ENCODE results near the gene CCDC146.
A peak's percentile ranks its signal among the peaks of the same experiment; 100 is the strongest.
"Not testable (repeated sequence)": the region's sequence is repeated elsewhere in the genome, so short reads cannot be mapped to it uniquely, and the experiment has no call there.

The CCDC146 gene

DNA sequence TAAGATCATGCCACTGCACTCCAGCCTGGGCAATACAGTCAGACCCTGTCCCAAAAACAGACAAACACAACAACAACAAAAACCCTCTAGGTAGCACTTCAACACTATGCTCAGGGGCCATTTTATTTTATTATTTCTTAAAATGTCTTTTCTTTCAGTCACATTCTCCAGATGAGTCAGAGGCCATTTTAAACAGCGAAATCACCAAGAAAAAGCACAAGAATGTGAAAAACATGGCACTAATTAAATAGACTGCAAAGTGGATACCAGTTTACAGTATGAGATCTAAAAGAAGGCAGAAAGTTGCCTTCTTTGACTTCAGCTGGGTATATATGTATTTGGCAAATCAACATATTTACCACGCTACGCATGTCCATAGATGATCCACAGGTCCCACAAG is 83.3 kb downstream of the CCDC146 start:
- DNase-seq, result no peak

- no peak for DNase-seq
Observed at GRCh38 chr7:77208416-77208815, 86.0 kb downstream of the CCDC146 start.

- DNase-seq, result no peak
Observed at GRCh38 chr7:77209479-77210139, 87.2 kb downstream of the CCDC146 start.

- no peak for DNase-seq
Observed at GRCh38 chr7:77216181-77216845, 93.9 kb downstream of the CCDC146 start.

DNA sequence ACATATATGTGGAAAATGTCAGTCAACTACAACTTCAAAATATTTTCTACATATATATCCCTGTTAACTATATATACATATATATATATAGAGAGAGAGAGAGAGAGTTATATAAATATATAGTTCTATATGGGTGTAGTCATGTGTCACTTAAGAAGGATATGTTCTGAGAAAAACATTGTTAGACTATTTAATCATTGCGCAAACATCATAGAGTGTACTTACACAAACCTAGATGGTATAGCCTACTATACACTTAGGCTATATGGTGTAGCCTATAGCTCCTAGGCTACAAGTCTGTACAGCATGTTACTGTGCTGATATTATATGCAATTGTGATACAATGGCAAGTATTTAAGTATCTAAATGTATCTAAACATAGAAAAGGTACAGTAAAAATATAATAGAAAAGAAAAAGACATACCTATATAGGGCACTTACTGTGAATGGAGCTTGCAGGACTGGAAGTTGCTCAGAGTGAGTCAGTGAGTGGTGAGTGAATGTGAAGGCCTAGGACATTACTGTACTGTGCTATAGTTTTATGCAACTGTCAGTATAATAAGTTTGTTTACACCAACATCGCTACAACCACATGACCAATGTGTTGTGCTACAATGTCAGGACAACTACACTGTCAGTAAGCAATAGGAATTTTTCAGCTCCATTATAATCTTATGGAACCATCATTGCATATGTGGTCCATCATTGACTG is 95.2 kb downstream of the CCDC146 start:
- DNase-seq, result no peak

DNA sequence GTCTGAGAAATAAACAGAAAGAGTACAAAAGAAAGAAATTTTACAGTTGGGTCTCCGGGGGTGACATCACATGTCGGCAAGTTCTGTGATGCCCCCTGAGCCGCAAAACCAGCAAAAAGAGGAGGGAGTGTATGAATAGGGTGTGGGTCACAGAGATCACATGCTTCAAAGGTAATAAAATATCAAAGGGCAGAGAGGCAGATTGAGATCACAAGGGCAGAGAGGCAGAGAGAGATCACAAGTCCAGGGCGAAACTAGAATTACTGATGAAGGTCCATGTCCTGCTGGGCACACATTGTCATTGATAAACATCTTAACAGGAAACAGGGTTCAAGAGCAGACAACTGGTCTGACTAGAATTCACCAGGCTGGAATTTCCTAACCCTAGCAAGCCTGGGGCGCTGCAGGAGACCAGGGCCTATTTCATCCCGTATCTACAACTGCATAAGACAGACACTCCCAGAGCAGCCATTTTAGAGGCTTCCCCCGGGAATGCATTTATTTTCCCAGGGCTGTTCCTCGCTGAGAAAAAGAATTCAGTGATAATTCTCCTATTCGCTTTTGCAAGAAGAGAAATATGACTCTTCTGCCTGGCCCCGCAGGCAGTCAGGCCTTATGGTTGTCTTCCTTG is 97.4 kb downstream of the CCDC146 start:
- not testable (repeated sequence) for DNase-seq

DNA sequence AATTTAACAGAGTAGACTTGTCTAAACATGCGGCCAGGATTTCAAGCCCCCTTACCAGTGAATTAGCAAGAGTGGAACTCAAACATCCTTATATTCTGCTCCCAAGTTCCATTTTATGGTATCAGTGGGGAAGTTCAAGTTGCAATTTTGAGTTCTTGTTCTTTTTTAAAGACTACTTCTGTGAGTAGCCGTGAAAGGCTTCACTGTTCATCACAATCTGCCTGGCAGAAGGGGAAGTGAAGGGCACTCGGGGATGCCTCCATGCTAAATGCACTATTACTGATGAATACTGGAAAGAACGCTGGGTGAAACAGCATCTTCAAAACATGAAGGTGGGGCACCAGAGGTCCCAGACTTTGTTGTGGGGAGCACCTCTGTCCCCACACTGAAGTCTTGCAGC is 99.7 kb downstream of the CCDC146 start:
- DNase-seq, result no peak

- DNase-seq, result no peak
Observed at GRCh38 chr7:77222819-77223218, 100.4 kb downstream of the CCDC146 start.

DNA sequence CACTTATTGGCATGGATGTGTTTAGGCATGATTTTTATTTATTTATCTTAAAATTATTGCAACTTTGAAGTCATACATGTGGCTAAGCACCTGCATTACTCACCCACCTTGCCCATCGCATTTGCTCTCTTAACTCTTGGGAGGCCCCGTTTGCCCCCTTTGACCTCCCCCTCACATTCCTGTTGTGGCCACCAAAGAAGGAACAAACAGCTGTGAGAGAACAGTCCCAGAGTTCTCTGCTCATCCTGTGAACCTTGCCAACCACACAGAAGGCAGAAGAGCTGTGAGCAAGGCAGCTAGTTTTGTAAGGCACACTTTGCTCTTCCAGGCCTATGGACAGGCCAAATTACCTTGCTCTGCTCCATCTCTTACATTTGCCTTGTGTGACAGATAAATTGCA is 100.8 kb downstream of the CCDC146 start:
- DNase-seq, result no peak

- no peak for DNase-seq
Observed at GRCh38 chr7:77226357-77226839, 104.0 kb downstream of the CCDC146 start.

DNA sequence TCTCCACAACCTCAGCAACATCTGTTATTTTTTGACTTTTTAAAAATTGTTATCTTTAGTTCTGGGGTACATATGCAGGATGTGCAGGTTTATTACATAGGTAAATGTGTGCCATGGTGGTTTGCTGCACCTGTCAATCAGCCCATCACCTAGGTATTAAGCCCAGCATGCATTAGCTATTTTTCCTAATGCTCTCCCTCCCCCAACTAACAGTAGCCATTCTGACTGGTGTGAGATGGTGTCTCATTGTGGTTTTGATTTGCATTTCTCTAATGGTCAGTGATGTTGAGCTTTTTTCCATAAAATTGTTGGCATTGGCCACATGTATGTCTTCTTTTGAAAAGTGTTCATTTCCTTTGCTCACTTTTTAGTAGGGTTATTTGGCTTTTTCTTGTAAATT is 106.4 kb downstream of the CCDC146 start:
- not testable (repeated sequence) for DNase-seq

- DNase-seq, result no peak
Observed at GRCh38 chr7:77232467-77232866, 110.1 kb downstream of the CCDC146 start.

- no peak for DNase-seq
Observed at GRCh38 chr7:77235276-77235675, 112.9 kb downstream of the CCDC146 start.

- no peak for DNase-seq
Observed at GRCh38 chr7:77238703-77239136, 116.3 kb downstream of the CCDC146 start.

- DNase-seq, result no peak
Observed at GRCh38 chr7:77239471-77239870, 117.1 kb downstream of the CCDC146 start.

GRCh38 chr7:77242068-77242467 is 119.7 kb downstream of the CCDC146 start:
- no peak for DNase-seq

- DNase-seq, result no peak
Observed at GRCh38 chr7:77242554-77242953, 120.1 kb downstream of the CCDC146 start.

- DNase-seq, result no peak
Observed at GRCh38 chr7:77244222-77244934, 122.0 kb downstream of the CCDC146 start.

- DNase-seq, result no peak
Observed at GRCh38 chr7:77245015-77245755, 122.8 kb downstream of the CCDC146 start.

DNA sequence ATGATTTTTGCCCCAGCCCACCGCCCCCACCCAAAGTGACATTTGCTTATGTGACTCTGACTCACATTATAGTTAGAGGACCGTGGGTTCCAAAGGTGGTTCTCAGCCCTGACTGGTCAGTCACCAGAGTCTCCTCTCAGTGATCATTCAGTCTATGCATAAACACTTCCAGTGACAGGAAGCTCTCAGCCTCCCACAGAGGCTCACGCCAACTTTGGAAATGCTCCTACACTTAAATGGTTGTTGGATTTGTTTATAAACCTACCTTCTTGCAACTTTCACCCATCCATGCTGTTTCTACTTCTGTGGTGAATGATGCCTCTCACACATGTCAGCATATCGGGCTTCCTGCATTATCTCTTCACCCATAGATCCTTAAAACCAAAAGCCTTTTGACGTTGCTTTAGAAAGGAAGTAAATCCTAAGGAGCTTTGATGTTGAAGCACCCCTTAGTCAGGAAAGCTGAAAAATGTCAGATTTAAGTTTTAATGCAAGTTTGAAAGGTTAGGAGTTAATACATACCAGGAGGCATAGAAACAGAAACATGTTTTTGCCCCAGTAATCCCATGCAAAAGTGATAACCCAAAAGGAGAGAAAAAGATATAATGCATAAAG is 123.7 kb downstream of the CCDC146 start:
- no peak for DNase-seq

DNA sequence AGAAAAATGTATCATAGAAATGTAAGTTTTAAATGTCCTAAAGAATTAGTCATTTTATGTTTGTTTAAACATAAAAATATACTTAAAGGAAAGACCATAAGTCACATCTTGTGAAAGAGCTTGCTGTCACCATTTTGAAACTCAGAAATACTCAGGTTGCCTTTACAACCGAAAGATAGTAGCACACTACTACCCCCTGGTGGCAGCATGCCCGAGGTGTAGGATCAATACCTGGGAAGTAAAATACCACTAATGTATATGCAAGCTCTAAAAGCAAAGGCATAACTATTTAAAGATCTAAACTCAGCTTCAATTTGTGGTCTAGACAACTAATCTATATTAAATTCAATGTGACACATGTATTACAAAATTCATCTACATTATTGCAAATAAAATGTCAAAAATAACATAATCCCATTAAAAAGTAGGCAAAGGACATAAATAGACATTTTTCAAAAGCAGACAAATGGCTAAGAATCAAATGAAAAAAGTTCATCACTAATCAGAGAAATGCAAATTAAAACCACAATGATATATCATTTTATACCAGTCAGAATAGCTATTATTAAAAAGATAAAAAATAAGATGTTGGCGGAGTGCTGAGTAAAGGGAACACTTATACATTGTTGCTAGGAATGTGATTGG is 124.9 kb downstream of the CCDC146 start:
- peak; percentile 91 for DNase-seq

All from activated CD4-positive, alpha-beta T cell treated with anti-CD3 and anti-CD28 coated beads, Interleukin-2, amount 50 U/mL, for 16 hours (primary cell).